ENCODE measurements around the gene GPR179. TPM values are rescaled to one million over a fixed set of nuclear protein-coding genes. Genes with fewer than 3 reads are reported as not detected.

Gene GPR179
- total RNA-seq, 1 experiment from 2014 or later: 0.09 TPM

DNA sequence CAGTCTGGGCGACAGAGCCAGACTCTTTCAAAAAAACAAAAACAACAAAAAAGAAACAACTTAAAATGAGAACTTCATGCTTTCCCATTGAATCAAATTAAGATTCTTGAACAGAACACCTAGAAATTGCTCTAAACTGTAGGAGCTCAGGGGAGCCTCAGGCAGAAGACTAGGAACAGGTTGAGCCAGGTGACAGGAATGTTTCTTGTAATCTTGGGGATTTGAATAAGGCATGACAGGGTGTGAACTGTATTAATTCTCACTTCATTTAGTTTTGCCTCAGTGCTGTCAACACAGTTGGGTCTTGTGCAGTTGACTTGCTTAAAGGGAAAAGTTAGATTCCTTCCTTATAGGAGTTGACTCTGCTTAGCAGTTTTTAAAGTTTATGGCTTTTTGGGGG is 35.7 kb upstream of the GPR179 start (continued):
- TF ChIP-seq FOXJ3 (CRISPR knock-in tag; IDR thresholded peaks at IDR 0.05; ENCODE audit: borderline replicate concordance) (no peak), RELA (CRISPR knock-in tag; IDR thresholded peaks at IDR 0.05; ENCODE audit: borderline replicate concordance) (no peak)

DNA sequence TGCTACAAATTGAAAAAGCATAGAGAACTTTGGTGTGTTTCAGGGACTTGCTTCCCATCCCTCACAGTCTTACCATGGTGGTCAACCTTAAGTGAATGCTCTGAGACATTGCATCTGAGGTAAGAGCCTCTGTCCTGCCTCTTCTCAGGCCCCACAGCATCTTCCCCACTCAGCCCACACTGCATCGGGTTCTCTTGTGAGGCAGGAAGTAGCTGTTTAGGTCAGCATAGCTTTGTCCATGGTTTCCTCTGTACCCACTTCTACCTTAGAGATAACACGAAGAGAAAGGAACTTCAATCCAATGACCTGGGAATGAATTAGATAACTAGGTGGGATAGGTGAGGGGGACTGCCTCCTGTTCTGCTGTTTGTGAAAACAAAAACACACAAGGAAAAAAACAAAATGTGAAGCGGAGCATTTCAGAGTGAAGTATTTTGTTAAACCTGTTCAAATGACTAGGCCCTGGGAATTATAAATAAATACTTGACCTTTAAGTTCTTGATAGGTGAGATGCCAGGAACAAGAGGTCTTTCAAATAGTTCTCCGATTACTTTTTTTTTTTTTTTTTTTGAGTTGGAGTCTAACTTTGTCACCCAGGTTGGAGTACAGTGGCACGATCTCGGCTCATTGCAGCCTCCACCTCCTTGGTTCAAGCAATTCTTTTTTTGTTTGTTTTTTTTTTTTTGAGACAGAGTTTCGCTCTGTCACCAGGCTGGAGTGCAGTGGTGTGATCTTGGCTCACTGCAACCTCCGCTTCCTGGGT is 25.5 kb upstream of the GPR179 start:
- Mint-ChIP-seq H3K4me1 (no peaks in the 10 kb centered on the region), H3K36me3 (peaks cover 50% of the 10 kb centered on the region), H3K4me3 (no peak overlapping the region), H3K9me3 (no peaks in the 10 kb centered on the region), H3K27me3 (ENCODE audit: low read depth) (no peaks in the 10 kb centered on the region), H3K27ac (no peak overlapping the region)
- DNase-seq (ENCODE audit: low spot score): no peak
- TF ChIP-seq, protein P1, sequence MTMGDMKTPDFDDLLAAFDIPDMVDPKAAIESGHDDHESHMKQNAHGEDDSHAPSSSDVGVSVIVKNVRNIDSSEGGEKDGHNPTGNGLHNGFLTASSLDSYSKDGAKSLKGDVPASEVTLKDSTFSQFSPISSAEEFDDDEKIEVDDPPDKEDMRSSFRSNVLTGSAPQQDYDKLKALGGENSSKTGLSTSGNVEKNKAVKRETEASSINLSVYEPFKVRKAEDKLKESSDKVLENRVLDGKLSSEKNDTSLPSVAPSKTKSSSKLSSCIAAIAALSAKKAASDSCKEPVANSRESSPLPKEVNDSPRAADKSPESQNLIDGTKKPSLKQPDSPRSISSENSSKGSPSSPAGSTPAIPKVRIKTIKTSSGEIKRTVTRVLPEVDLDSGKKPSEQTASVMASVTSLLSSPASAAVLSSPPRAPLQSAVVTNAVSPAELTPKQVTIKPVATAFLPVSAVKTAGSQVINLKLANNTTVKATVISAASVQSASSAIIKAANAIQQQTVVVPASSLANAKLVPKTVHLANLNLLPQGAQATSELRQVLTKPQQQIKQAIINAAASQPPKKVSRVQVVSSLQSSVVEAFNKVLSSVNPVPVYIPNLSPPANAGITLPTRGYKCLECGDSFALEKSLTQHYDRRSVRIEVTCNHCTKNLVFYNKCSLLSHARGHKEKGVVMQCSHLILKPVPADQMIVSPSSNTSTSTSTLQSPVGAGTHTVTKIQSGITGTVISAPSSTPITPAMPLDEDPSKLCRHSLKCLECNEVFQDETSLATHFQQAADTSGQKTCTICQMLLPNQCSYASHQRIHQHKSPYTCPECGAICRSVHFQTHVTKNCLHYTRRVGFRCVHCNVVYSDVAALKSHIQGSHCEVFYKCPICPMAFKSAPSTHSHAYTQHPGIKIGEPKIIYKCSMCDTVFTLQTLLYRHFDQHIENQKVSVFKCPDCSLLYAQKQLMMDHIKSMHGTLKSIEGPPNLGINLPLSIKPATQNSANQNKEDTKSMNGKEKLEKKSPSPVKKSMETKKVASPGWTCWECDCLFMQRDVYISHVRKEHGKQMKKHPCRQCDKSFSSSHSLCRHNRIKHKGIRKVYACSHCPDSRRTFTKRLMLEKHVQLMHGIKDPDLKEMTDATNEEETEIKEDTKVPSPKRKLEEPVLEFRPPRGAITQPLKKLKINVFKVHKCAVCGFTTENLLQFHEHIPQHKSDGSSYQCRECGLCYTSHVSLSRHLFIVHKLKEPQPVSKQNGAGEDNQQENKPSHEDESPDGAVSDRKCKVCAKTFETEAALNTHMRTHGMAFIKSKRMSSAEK (CRISPR knock-in tag; IDR thresholded peaks at IDR 0.05; ENCODE audit: borderline replicate concordance): no peak
- TF ChIP-seq ZNF396 (CRISPR knock-in tag; IDR thresholded peaks at IDR 0.05; ENCODE audit: borderline replicate concordance): no peak
- no peak for TF ChIP-seq CREB1 (CRISPR knock-in tag; IDR thresholded peaks at IDR 0.05)
- TF ChIP-seq, protein P2, sequence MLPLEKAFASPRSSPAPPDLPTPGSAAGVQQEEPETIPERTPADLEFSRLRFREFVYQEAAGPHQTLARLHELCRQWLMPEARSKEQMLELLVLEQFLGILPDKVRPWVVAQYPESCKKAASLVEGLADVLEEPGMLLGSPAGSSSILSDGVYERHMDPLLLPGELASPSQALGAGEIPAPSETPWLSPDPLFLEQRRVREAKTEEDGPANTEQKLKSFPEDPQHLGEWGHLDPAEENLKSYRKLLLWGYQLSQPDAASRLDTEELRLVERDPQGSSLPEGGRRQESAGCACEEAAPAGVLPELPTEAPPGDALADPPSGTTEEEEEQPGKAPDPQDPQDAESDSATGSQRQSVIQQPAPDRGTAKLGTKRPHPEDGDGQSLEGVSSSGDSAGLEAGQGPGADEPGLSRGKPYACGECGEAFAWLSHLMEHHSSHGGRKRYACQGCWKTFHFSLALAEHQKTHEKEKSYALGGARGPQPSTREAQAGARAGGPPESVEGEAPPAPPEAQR (CRISPR knock-in tag; IDR thresholded peaks at IDR 0.05): no peak
- TF ChIP-seq KAT7 (CRISPR knock-in tag; IDR thresholded peaks at IDR 0.05; ENCODE audit: borderline replicate concordance): no peak
- TF ChIP-seq, protein P3, sequence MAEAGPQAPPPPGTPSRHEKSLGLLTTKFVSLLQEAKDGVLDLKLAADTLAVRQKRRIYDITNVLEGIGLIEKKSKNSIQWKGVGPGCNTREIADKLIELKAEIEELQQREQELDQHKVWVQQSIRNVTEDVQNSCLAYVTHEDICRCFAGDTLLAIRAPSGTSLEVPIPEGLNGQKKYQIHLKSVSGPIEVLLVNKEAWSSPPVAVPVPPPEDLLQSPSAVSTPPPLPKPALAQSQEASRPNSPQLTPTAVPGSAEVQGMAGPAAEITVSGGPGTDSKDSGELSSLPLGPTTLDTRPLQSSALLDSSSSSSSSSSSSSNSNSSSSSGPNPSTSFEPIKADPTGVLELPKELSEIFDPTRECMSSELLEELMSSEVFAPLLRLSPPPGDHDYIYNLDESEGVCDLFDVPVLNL (CRISPR knock-in tag; IDR thresholded peaks at IDR 0.05; ENCODE audit: borderline replicate concordance, low read depth): no peak
- TF ChIP-seq, protein P4, sequence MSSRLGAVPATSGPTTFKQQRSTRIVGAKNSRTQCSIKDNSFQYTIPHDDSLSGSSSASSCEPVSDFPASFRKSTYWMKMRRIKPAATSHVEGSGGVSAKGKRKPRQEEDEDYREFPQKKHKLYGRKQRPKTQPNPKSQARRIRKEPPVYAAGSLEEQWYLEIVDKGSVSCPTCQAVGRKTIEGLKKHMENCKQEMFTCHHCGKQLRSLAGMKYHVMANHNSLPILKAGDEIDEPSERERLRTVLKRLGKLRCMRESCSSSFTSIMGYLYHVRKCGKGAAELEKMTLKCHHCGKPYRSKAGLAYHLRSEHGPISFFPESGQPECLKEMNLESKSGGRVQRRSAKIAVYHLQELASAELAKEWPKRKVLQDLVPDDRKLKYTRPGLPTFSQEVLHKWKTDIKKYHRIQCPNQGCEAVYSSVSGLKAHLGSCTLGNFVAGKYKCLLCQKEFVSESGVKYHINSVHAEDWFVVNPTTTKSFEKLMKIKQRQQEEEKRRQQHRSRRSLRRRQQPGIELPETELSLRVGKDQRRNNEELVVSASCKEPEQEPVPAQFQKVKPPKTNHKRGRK (CRISPR knock-in tag; IDR thresholded peaks at IDR 0.05; ENCODE audit: borderline replicate concordance): no peak
- TF ChIP-seq CREM (CRISPR knock-in tag; IDR thresholded peaks at IDR 0.05): no peak
- TF ChIP-seq, protein P5, sequence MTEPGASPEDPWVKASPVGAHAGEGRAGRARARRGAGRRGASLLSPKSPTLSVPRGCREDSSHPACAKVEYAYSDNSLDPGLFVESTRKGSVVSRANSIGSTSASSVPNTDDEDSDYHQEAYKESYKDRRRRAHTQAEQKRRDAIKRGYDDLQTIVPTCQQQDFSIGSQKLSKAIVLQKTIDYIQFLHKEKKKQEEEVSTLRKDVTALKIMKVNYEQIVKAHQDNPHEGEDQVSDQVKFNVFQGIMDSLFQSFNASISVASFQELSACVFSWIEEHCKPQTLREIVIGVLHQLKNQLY (CRISPR knock-in tag; IDR thresholded peaks at IDR 0.05): no peak
- no peak for TF ChIP-seq ZNF317 (CRISPR knock-in tag; IDR thresholded peaks at IDR 0.05; ENCODE audit: borderline replicate concordance, low read depth)
- TF ChIP-seq SOX15 (CRISPR knock-in tag; IDR thresholded peaks at IDR 0.05): no peak
- TF ChIP-seq ZNF138 (CRISPR knock-in tag; conservative IDR thresholded peaks at IDR 0.05): no peak
- no peak for TF ChIP-seq NFATC4 (CRISPR knock-in tag; IDR thresholded peaks at IDR 0.05)
- ATAC-seq: no peak
- CTCF ChIA-PET: interaction anchor here (0.7 to 1.5 kb wide), 4 partner anchors 12 to 307 kb away, joined by 3 to 5 read pairs (median 3); no protein-coding TSS in a partner anchor
- POLR2A ChIA-PET: no interaction called here
